NT2/D1 (cell line): Measurements from ENCODE around the gene PSIP1.
"Not testable (repeated sequence)": the region's sequence is repeated elsewhere in the genome, so short reads cannot be mapped to it uniquely, and the experiment has no call there.

ENCODE experiments used
- DNase-seq: peaks from one replicate; pipeline ENCODE4 v3.0.0-alpha.2; 2011; ENCODE audit warnings: low read depth, low spot score
- H3K27me3 ChIP-seq: 2 replicates; pipeline ENCODE4 v1.6.0; 2011; ENCODE audit warnings: mild to moderate bottlenecking; ENCODE audit not compliant: insufficient read length, insufficient read depth
- H3K36me3 ChIP-seq: 2 replicates; pipeline ENCODE4 v1.6.1; 2011; ENCODE audit warnings: mild to moderate bottlenecking, low read length, mixed read lengths; ENCODE audit not compliant: insufficient read depth, insufficient read length
- H3K4me1 ChIP-seq: 2 replicates; pipeline ENCODE4 v1.5.1; 2011; ENCODE audit not compliant: insufficient read depth, insufficient read length
- H3K4me3 ChIP-seq: 2 replicates; pipeline ENCODE4 v1.5.1; 2011; ENCODE audit warnings: low read depth; ENCODE audit not compliant: insufficient read length
- H3K9ac ChIP-seq: 2 replicates; pipeline ENCODE4 v1.6.0; 2011; ENCODE audit warnings: low read depth; ENCODE audit not compliant: insufficient read length
- H3K9me3 ChIP-seq: 2 replicates; pipeline ENCODE4 v1.5.1; 2011; ENCODE audit warnings: mild to moderate bottlenecking, low read length; ENCODE audit not compliant: insufficient read depth
- SUZ12 ChIP-seq: IDR thresholded peaks from 2 replicates; pipeline ENCODE4 v1.6.1; 2011; ENCODE audit not compliant: insufficient read length, insufficient read depth; ENCODE audit errors: extremely low read depth
- YY1 ChIP-seq: IDR thresholded peaks from 2 replicates; pipeline ENCODE4 v1.6.1; 2011; ENCODE audit not compliant: insufficient read length, insufficient read depth
- ZNF274 ChIP-seq: IDR thresholded peaks from 2 replicates; pipeline ENCODE4 v1.6.1; 2011; ENCODE audit warnings: mild to moderate bottlenecking, low read depth, low read length

PSIP1 gene

DNA sequence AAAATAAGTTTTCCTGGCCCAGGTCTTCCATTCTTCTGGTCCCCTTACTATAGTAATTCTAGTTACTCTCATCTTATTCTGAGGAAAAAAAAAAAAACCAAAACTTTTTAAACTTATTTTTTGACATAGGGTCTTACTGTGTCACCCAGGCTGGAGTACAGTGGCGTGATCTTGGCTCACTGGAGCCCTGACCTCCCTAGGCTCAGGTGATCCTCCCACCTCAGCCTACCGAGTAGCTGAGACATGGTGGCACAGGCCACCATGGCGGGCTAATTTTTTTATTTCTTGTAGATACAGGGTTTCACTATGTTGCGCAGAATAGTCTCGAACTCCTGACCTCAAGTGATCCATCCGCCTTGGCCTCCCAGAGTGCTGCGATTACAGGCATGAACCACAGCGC, 49.7 kb downstream of the PSIP1 start:
- no peak for DNase-seq
- H3K27me3 ChIP-seq = no peaks in the 10 kb centered on the region
- TF ChIP-seq YY1 = no peak
- no peak for TF ChIP-seq SUZ12
- TF ChIP-seq ZNF274 = no peak
- H3K9me3 ChIP-seq = no peaks in the 10 kb centered on the region
- no peak overlapping the region for H3K9ac ChIP-seq
- H3K36me3 ChIP-seq = peaks cover 87% of the 10 kb centered on the region
- H3K4me1 ChIP-seq = no peaks in the 10 kb centered on the region
- H3K4me3 ChIP-seq = no peak overlapping the region

DNA sequence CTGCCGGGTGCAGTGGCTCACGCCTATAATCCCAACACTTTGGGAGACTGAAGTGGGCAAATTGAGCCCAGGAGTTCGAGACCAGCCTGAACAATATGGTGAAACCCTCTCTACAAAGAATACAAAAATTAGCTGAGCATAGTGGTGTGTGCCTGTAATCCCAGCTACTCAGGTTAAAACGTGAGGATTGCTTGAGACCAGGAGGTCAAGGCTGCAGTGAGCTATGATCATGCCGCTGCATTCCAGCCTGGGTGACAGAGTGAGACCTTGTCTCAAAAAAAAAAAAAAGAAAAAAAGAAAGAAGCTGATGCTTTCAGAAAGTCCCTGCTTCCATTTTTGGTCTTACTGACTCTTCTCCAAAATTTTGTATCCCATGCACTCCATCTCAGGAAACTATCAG, 56.8 kb downstream of the PSIP1 start:
- Histone ChIP-seq H3K36me3 (peaks cover 88% of the 10 kb centered on the region), H3K4me1 (no peaks in the 10 kb centered on the region), H3K9me3 (no peaks in the 10 kb centered on the region), H3K27me3 (no peaks in the 10 kb centered on the region), H3K4me3 (no peak overlapping the region), H3K9ac (no peak overlapping the region)
- DNase-seq = no peak
- TF ChIP-seq YY1 (no peak), SUZ12 (no peak), ZNF274 (no peak)

DNA sequence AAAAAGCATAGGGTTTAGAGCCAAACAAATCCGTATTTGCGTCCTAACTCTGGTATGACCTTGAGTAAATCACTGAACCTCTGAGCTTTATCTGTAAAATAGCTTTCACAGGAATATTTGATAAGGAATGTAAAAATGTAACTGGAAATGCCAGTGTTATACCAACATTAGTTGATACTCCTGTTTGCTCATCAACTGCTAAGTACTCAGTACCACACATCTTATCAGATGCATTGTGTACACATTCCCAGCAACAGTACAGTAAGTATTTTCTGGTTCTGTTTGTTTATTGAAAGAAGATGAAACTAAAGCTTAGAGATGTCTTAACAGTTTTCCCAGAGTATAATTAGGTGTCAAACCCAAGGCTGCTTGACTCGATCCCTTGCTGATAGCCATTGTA, 66.6 kb downstream of the PSIP1 start:
- Histone ChIP-seq H3K36me3 (peaks cover 73% of the 10 kb centered on the region), H3K9ac (no peak overlapping the region), H3K27me3 (no peaks in the 10 kb centered on the region), H3K4me1 (no peaks in the 10 kb centered on the region), H3K4me3 (no peak overlapping the region), H3K9me3 (peaks cover 52% of the 10 kb centered on the region)
- no peak for DNase-seq
- TF ChIP-seq YY1 = no peak
- no peak for TF ChIP-seq SUZ12
- TF ChIP-seq ZNF274 = no peak

DNA sequence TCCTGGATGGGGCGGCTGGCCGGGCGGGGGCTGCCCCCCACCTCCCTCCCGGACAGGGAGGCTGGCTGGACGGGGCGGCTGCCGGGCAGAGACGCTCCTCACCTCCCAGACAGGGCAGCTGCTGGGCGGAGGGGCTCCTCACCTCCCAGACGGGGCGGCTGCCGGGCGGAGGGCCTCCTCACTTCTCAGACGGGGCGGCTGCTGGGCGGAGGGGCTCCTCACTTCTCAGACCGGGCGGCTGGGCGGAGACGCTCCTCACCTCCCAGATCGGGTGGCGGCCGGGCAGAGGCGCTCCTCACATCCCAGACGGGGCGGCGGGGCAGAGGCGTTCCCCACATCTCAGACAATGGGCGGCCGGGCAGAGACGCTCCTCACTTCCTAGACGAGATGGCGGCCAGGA, 68.5 kb downstream of the PSIP1 start:
- H3K9ac ChIP-seq, DNase-seq, H3K4me1 ChIP-seq, H3K27me3 ChIP-seq, H3K4me3 ChIP-seq: not testable (repeated sequence)
- peaks cover 66% of the 10 kb centered on the region for H3K36me3 ChIP-seq
- peaks cover 69% of the 10 kb centered on the region for H3K9me3 ChIP-seq

DNA sequence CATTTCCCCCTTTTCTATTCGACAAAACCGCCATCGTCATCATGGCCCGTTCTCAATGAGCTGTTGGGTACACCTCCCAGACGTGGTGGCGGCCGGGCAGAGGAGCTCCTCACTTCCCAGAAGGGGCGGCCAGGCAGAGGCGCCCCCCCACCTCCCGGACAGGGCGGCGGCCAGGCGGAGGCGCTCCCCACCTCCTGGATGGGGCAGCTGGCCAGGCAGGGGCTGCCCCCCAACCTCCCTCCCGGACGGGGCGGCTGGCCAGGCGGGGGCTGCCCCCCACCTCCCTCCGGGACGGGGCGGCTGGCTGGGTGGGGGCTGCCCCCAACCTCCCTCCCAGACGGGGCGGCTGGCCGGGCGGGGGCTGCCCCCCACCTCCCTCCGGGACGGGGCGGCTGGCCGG, 68.9 kb downstream of the PSIP1 start:
- not testable (repeated sequence) for H3K27me3 ChIP-seq, DNase-seq, H3K9ac ChIP-seq, H3K4me1 ChIP-seq, H3K4me3 ChIP-seq
- peaks cover 69% of the 10 kb centered on the region for H3K9me3 ChIP-seq
- peaks cover 66% of the 10 kb centered on the region for H3K36me3 ChIP-seq

DNA sequence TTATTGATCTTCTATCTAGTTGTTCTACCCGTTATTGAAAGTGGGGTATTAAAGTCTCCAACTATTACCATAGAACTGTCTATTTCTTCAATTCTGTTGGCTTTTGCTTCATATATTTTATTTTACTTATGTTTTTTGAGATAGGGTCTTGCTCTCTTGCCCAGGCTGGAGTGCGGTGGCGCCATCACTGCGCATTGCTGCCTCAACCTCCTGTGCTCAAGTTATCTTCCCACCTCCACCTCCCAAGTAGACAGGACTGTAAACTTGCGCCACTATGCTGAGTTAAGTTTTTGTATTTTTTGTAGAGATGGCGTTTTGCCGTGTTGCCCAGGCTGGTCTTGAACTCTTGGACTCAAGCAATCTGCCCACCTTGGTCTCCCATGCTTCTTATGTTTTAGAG, 71.9 kb downstream of the PSIP1 start:
- Histone ChIP-seq H3K4me1 (no peaks in the 10 kb centered on the region), H3K36me3 (peaks cover 62% of the 10 kb centered on the region), H3K9ac (no peak overlapping the region), H3K9me3 (peaks cover 63% of the 10 kb centered on the region), H3K4me3 (no peak overlapping the region), H3K27me3 (no peaks in the 10 kb centered on the region)
- TF ChIP-seq SUZ12 = no peak
- no peak for TF ChIP-seq YY1
- no peak for TF ChIP-seq ZNF274
- DNase-seq = no peak

DNA sequence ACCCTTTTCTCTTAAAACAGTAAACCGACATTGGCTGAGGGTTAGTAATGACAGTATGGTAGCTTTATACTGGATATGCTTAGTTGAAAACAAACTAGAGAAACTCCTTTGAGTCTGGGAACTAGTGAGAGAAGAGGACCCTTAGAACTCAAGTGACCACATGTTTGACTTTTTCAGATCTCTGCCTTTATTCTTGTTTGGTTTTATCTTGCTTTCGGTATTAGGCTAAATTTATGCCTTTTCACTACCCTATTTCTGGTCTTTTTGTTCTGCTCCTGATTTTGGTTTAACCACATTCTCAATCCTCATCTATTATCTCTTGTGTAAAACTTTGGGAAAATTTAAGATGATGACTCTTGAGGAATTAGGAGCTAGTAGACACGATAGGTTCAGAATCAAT, 77.1 kb downstream of the PSIP1 start:
- H3K27me3 ChIP-seq = no peaks in the 10 kb centered on the region
- H3K9me3 ChIP-seq = peaks cover 15% of the 10 kb centered on the region
- DNase-seq = no peak
- H3K36me3 ChIP-seq = peaks cover 73% of the 10 kb centered on the region
- no peak for TF ChIP-seq YY1
- no peak for TF ChIP-seq ZNF274
- no peak for TF ChIP-seq SUZ12
- no peak overlapping the region for H3K4me3 ChIP-seq
- no peak overlapping the region for H3K9ac ChIP-seq
- peaks cover 4% of the 10 kb centered on the region for H3K4me1 ChIP-seq

DNA sequence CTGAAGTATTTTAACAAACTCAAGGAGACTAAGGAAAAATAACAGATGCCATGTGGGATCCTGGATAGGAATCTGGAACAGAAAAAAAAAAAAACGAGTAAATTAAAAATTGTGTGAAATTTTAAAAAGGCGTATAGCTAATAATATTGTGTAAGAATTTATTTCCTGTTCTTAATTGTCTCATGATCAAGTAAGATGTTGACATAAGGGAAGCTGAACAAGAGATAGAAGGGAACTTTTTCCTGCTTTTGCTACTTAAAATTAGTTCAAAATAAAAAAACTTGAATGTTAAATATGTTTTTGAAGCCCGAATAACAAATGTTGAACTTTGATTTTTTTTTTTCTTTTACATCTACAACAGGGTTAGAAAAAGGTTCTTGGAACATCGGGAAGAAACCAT, 77.6 kb downstream of the PSIP1 start:
- Histone ChIP-seq H3K9ac (no peak overlapping the region), H3K4me3 (no peak overlapping the region), H3K36me3 (peaks cover 73% of the 10 kb centered on the region), H3K9me3 (peaks cover 10% of the 10 kb centered on the region), H3K27me3 (no peaks in the 10 kb centered on the region), H3K4me1 (peaks cover 4% of the 10 kb centered on the region)
- no peak for DNase-seq
- no peak for TF ChIP-seq SUZ12
